GM10847 (cell line): ENCODE data around the gene IQCK.

Experiments used
- POLR2A ChIP-seq: IDR thresholded peaks from 2 replicates; pipeline ENCODE4 v1.6.1; 2011; ENCODE audit not compliant: insufficient read length; ENCODE audit errors: extremely low read depth

The IQCK gene, protein sequence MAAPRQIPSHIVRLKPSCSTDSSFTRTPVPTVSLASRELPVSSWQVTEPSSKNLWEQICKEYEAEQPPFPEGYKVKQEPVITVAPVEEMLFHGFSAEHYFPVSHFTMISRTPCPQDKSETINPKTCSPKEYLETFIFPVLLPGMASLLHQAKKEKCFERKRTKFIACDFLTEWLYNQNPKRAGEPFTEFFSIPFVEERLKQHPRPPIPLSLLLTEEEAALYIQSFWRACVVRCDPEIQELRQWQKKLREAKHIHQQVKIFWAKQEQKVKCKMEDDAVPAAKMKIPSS

DNA sequence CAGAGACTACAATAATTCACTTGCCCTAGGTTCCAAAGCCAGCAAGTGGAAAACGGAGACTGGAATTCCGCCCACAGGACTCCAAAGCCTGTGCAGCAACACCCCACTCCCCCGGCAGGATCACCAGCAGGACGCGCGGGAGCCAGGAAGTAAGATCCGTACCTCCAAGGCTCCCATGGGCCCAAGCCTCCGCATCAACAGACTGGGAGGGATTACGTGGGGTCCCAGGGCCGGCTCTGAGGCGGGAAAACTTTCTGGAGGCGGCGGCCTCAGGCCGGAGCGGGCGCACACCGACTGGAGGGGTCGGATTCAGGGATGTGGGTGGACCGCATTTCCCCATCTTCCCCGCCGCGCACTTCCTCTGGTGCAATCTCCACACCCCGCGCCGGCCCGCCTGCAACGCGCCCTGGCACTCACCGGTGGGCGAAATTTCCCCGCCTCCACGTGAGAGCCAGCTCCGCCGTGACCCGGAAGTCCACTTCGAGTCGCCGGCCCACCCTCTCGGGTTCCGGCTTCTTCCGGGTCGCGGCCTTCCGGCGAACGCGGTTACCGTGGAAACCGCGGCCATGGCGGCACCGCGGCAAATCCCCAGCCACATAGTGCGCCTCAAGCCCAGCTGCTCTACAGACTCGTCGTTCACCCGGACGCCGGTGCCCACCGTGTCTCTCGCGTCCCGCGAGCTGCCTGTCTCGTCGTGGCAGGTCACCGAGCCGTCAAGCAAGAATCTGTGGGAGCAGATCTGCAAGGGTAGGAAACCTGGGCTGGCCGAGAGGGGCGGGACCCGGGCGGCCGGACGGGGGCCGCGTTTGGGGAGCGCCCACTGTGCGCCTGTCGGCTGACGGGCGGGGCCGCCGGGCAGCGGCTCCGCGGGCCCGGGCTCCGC, at the start of gene IQCK, which contains the start of gene KNOP1:
Gene IQCK (plus strand): TSS at position 531 of the 883 bp plus-strand sequence. CDS start 36 bp downstream, at position 567.
Gene KNOP1 (minus strand): TSS at position 487 of the 883 bp plus-strand sequence. CDS start 3,192 bp downstream, outside the sequence.
- peak; percentile 56 for TF ChIP-seq POLR2A

DNA sequence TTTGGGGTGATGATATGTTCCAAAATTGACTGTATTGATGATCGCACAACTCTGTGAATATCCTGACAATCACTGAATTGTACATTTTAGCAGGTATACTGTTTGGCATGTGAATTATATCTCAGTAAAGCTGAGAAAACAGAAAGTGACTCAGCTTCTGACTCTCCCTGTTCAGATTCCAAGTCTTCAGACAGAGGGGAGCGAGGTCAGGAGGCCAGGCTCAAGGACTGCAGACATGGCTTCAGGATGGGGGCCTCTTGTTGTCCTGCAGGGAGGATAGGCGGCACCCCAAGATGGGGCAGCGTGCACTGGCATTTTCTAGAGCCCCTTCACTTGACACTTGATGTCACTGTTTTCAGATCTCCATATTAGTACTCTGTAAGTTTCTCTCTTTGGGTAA, 45.7 kb upstream of the IQCK start:
- TF ChIP-seq POLR2A = no peak

DNA sequence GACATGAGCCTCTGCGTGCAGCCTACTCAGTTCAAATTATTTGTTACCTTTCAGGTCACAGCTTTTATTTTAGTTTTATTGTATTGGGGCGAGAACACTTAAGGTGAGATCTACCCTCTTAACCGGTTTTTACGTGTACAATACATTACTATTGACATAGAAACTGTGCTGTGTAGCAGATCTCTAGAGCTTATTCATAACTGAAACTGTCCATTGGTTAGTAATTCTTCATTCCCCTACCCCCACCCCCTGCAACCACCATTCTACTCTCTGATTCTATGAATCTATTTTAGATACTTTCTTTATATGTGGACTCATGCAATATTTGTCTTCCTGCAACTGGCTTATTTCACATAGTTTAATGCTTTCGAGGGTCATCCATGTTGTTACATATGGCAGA, 43.6 kb upstream of the IQCK start:
- no peak for TF ChIP-seq POLR2A

DNA sequence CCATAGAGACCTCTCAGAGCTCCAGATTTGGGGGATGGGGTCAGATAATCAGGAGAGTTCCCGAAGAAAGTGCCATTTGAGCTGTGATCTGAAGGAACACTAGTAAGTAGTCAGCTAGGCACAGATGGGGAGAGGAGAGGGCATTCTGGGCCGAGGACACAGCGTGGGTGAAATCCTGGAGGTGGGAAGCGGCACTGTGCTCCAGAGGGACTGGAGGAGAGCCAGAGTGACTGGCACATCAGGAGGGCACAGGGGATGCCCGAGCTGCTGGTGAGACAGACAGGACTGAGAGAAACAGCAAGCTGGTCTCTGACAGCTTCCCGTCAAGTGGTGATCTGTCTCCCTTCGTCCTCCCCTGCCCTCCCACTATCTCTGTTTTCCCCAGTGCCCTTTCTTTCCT, 40.7 kb upstream of the IQCK start:
- no peak for TF ChIP-seq POLR2A

DNA sequence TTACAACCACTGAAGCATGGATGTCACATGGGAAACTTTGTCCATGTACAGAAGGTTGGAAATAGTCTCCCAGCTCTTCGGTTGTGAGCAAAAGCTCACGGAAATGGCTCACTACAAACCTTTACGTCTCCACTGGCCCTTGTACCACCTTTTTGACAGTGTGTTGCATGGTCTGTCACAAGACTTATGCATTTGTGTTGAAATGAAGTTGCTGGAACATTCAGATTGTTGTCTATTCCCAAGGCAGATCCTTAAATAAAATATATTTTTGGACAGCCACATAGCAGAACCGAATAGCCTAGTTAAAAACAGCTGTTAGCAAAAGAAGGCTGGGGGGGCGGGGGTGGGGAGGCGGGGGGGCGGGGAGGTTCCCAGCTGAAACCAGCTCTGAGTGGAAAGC, 39.3 kb upstream of the IQCK start:
- TF ChIP-seq POLR2A = no peak

DNA sequence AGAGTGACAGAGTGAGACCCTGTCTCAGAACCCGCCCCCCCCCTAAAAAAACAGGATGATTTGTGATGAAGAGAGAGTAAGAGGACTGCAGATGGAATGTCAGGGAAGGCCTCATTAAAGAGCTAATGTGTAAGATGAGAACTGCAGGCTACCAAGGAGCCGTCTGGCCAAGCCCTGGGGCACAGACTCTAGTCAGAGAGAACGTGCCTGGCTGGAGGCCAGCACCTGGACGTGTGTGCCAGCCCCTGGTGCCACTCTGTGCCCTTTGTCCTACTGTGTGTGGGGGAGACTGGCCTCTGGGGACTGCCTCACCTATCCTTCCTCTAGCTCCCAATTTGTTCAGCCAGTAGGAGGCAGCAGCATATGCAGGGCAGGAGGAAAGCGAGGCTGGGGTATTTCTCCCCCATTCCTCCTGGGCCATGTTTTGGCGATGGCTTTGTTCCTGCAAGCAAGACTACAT, 37.2 kb upstream of the IQCK start:
- TF ChIP-seq POLR2A = no peak

DNA sequence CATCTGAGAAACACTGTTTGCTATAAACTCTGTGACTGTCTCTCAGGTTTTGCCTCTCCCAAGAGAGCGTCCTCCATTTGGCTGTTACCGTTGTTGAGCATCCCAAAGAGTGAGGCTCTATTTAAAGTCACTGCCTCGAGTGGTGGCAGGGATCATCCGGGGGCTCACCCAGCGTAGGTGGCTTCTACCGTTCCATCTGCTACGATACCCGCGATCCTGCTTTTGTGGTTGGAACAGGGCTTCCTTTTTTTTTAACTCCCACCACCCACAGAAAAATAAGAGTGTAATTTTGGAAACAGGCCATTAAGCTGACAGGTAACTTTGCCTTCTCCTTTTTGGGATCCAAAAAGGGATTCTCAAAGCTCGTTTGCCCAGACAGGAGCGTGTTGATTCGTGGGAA, 36.4 kb upstream of the IQCK start:
- no peak for TF ChIP-seq POLR2A

DNA sequence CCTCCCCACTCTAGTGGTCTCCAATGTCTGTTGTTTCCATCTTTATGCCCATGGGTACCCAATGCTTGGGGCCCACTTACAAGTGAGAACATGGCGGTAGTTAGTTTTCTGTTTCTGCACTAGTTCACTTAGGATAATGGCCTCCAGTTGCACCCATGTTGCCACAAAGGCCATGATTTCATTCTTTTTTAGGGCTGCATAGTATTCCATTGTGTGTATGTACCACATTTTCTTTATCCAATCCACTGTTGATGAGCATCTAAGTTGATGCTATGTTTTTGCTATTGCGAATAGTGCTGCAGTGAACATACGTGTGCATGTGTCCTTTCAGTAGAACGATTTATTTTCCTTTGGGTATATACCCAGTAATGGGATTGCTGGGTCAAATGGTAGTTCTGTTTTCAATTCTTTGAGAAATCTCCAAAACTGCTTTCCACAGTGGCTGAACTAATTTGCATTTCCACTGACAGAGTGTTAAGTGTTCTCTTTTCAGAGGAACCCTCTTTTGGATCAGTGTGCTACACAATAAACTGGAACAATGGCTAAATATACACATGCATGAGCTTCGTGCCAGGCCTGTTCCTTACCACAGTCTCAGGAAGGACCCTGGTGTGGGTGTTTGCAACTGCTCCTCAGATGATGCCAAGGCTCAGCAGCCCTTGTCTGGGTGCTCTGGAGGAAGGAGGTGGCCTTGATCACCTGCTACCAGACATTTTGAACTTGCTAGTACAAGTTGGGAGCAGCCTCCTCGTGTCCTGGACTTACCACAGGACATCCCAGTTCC, 34.4 kb upstream of the IQCK start:
- TF ChIP-seq POLR2A = no peak

DNA sequence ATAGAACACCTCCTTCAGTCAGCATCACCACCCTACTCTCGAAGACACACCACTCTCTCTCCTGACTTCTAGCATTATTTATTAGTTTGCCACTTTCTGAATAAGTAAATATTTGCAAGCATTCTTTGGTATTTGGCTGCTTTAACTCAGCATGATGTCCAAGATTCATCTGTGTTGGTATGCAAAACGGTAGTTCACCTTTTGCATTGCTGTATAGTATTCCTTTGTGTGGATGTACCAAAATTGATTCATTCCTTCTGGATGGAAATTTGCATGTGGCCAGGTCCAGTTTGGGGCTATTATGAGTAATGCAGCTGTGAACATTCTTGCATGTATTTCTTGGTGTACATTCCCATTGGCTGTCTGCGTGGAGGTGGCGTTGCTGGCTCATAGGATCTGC, 32.9 kb upstream of the IQCK start:
- no peak for TF ChIP-seq POLR2A

DNA sequence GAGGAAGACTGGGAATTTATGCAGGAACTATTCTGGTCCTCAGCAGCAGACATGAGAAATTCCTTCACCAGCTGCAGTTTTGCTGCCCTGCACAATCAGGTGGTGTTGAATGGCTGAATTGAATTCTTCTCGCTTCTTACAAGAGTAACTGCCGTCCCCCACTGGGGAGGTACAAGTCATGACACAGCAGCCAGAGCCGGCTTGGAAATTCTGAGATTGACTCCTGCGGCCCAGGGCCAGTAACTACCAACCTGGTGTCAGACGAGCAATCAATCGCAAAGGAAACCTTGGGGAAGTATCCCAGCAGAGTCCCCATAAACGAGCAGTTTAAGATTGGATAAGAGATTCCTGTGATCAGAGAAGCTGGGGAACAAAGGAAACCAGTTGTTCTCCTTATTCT, 30.8 kb upstream of the IQCK start:
- no peak for TF ChIP-seq POLR2A

DNA sequence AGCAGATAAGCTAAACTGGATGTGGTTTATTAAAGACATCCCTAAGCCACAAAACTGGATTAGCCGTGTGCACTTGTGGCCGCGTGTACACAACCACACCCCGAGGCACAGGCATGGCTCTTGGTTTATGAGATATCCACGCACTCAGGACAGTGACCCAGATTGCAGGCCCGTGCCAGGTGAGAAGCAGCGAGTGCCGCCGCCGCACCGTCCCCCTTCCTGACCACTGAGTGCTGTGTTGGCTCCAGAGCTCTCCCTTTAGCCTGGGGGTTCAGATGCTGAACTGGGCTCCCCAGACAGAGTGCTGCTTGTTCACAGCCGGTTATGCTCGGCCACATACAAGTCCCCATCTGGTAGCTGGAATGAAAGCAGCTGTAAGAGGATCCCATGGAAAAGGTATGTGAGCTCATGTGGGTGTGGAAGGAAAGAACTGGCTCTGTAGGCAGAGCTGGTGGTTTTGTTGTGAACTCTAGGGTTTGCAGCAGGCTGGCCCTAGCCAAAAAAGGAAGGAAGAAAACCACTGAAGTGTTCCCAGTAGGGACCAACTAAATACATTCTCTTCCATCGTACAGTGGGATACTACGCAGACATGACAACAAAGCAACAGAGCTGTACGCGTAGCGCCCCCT, 29.6 kb upstream of the IQCK start:
- no peak for TF ChIP-seq POLR2A

DNA sequence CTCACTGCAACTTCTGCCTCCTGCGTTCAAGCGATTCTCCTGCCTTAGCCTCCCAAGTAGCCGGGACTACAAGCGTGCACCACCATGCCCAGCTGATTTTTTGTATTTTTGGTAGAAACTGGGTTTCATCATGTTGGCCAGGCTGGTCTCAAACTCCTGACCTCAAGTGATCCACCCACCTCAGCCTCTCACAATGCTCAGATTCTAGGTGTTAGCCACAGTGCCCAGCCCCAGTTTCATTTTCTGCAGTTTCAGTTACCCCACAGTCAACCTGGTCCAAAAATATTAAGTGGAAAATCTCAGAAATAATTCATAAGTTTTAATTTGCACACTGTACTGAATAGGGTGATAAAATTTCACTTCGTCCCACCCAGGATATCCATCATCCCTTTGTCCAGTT, 28.7 kb upstream of the IQCK start:
- no peak for TF ChIP-seq POLR2A

DNA sequence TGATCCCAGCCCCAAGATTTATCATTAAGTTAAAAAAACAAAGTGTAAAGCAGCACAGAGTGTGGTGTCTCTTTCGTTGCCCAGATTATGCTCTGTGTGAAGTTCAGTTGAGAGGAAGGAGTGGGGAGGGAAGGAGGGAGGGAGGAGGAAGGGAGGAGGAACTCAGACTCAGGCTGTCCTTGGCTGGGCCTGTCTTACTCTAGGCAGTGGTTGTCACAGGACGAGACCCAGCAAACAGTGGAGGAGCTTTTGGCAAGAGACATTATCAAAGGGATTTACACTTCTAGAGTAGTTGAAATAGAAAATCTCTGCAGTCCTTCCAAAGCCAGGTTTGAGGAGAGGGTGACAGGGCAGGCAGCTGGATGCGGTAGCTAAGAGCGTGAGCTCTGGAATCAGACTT, 27.9 kb upstream of the IQCK start:
- TF ChIP-seq POLR2A = no peak

DNA sequence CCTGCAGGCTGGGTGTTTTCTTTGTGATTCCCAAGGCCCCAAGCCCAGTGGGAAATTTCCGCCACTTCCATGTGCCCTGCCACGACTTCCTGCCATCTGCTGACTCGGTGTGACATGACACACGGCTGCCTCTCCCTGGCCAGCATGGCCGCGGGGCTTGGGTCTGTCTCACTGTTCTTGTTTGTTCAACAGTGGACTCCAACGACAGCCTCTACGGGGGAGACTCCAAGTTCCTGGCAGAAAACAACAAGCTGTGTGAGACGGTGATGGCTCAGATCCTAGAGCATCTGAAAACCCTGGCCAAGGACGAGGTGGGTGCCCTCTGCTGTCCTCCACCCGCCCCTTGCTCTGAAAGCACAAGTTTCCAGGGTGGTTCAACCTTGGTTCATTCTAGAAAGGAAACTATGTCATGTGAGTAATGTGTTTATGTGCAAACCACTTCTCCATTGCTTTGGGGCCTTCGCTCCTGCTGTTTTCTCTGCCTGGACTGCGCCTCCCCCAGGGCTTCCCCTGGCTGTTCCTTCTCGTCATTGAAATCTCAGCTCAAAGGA, 26.8 kb upstream of the IQCK start:
- TF ChIP-seq POLR2A = no peak

DNA sequence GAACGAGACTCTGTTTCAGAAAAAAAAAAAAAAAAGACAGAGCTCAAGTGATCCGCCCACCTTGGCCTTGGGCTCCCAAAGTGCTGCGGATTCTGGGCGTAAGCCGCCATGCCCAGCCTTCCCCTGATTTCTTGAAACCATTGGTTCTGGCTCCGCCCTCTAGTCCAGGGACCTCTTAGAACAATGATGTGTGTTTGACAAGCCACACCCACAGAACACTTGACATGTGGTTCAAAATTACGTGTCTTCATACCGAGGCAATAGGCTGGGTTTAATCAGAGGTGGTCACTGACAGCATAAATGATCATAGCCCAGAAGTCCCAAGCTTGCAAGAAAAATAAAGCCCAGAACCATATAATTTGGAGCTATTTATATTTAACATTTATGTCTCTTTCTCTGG, 23.1 kb upstream of the IQCK start:
- TF ChIP-seq POLR2A = no peak
